ENCODE data around the gene RAPGEF4. TPM values are rescaled to one million over a fixed set of nuclear protein-coding genes. Genes with fewer than 3 reads are reported as not detected.

Gene RAPGEF4
- total RNA-seq, 4 donors from 2014 or later = 2.5 to 7.9 (median 4.6) TPM

DNA sequence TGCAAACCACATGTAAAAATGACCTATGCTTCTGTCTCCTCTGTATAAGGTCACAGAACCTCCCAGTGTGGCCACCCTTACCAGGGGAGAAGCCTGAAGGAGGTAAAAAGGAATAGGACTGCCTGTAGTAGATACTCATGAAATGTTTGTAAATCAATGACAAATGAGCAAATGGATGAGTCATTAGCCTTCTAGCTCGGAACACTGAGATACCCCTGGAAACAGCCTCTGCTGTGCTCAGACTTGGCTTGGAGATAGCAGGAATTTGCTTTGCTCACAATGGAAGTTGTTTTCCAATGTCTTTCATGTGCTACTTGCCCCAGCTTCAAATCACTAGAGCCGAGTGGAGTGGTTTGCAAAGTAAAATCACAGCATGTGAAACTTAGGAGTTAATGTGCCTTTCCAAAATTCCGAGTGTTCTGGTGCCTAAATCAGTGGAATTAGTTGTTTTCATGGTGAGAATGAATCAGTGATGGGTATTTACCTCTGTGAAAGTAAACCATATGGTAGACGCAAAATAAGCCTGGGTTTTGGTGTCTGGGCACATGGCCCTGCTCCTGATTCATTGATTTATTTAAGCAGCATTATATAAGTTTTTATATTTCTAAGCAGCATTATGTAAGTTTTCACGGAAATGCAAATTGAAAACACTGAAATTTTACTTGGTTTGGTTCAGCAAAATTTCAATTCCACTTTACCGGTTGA, 186.0 kb downstream of the RAPGEF4 start:
- no peaks in the 10 kb centered on the region for H3K36me3 ChIP-seq
- no peak overlapping the region for H3K27ac ChIP-seq
- no peak for ATAC-seq
- no peaks in the 10 kb centered on the region for H3K9me3 ChIP-seq
- TF ChIP-seq POLR2AphosphoS5 (IDR thresholded peaks at IDR 0.05) = no peak
- TF ChIP-seq, protein P1, sequence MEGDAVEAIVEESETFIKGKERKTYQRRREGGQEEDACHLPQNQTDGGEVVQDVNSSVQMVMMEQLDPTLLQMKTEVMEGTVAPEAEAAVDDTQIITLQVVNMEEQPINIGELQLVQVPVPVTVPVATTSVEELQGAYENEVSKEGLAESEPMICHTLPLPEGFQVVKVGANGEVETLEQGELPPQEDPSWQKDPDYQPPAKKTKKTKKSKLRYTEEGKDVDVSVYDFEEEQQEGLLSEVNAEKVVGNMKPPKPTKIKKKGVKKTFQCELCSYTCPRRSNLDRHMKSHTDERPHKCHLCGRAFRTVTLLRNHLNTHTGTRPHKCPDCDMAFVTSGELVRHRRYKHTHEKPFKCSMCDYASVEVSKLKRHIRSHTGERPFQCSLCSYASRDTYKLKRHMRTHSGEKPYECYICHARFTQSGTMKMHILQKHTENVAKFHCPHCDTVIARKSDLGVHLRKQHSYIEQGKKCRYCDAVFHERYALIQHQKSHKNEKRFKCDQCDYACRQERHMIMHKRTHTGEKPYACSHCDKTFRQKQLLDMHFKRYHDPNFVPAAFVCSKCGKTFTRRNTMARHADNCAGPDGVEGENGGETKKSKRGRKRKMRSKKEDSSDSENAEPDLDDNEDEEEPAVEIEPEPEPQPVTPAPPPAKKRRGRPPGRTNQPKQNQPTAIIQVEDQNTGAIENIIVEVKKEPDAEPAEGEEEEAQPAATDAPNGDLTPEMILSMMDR (IDR thresholded peaks at IDR 0.05) = no peak
- no peak for TF ChIP-seq POLR2A (IDR thresholded peaks at IDR 0.05)
- TF ChIP-seq EP300 (IDR thresholded peaks at IDR 0.05) = no peak
- H3K27me3 ChIP-seq = no peaks in the 10 kb centered on the region
- H3K4me1 ChIP-seq = peaks cover 0 to under 1% (median 0%) of the 10 kb centered on the region in 3 donors
- WGBS, 2 donors (ENCODE audit: low coverage in 1 of 2) = 67 to 70% methylated on average over 6 of the region's 6 CpGs
- no peak overlapping the region for H3K4me3 ChIP-seq

DNA sequence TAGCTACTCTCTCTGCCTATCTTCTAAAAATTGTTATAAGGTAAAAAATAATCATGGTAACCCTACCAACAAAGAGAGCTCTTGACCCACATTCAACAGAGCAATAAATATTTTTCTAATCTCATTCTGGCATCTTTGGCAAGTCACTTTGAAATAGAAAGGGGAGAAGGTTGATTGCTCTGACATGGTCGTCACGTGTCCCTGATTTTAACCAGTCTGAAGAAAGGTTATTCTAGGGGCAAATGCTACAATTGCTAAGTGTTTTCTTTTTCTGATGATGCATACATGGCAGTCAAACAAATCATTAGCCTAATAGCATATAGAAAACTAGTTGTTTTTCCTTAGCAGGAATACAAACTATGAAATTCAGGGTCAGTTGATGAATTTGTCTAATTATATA, 186.7 kb downstream of the RAPGEF4 start:
- H3K4me3 ChIP-seq = no peak overlapping the region
- peaks cover 0 to 7% (median 0%) of the 10 kb centered on the region in 3 donors for H3K4me1 ChIP-seq
- no peaks in the 10 kb centered on the region for H3K27me3 ChIP-seq
- ATAC-seq = no peak
- no peaks in the 10 kb centered on the region for H3K36me3 ChIP-seq
- 82 to 95% methylated on average over 2 of the region's 2 CpGs for WGBS, 2 donors (ENCODE audit: low coverage in 1 of 2)
- TF ChIP-seq, protein P1 (IDR thresholded peaks at IDR 0.05) = no peak
- TF ChIP-seq POLR2AphosphoS5 (IDR thresholded peaks at IDR 0.05) = no peak
- no peak for TF ChIP-seq POLR2A (IDR thresholded peaks at IDR 0.05)
- TF ChIP-seq EP300 (IDR thresholded peaks at IDR 0.05) = no peak
- no peak overlapping the region for H3K27ac ChIP-seq
- no peaks in the 10 kb centered on the region for H3K9me3 ChIP-seq

DNA sequence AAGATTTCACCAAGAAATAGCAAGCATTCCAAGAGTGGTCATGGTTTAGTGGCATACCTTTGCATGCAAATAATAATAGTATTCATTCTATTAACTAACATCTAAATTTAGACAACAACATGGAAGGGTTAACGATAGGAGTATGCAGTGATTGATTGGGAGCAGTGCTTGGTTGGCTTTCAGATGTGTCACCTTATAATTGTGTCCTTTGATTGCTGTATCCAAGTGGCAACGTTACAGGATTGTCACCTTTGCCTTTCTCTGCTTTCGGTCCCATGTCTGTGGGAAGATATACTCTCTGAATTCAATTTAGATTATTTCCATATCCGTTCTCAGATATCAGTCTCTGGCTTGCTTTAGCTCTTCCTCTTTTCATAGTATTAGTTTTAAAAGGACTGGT, 187.2 kb downstream of the RAPGEF4 start:
- H3K36me3 ChIP-seq = no peaks in the 10 kb centered on the region
- 68 to 79% methylated on average over 3 to 4 of the region's 4 CpGs for WGBS, 2 donors (ENCODE audit: low coverage in 1 of 2)
- H3K27ac ChIP-seq = no peak overlapping the region
- H3K27me3 ChIP-seq = no peaks in the 10 kb centered on the region
- no peak overlapping the region for H3K4me3 ChIP-seq
- TF ChIP-seq POLR2AphosphoS5 (IDR thresholded peaks at IDR 0.05) = no peak
- TF ChIP-seq, protein P1 (IDR thresholded peaks at IDR 0.05) = no peak
- no peak for TF ChIP-seq EP300 (IDR thresholded peaks at IDR 0.05)
- TF ChIP-seq POLR2A (IDR thresholded peaks at IDR 0.05) = no peak
- ATAC-seq = no peak
- H3K9me3 ChIP-seq = no peaks in the 10 kb centered on the region
- H3K4me1 ChIP-seq = peaks cover 0 to 12% (median 0%) of the 10 kb centered on the region in 3 donors

DNA sequence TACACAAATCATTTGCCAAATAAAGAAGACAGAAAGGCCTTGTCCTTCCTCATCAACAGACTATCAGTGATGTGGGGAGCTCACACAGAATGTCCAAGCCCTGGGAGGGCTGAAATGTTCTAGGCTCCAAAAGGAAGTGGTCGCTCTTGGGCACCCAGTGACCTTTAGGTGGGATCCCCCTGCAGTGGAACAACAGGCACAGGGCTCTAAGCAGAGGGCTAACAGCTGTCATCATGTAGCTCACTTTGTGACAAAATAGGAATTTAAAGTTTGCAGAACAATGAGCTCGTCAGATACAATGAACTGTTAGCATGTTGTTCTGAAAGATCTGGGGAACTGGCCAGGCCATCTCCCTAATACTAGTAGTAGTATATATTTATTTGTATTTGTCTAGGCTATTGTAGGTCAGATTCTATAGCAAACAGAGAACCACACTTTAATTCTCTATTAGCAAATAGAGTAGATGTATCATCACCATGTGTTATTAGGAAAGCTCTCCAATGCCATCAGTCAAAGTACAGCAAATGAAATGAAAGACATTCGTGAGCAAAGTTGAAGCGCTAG, 188.5 kb downstream of the RAPGEF4 start:
- no peak for TF ChIP-seq POLR2A (IDR thresholded peaks at IDR 0.05)
- TF ChIP-seq POLR2AphosphoS5 (IDR thresholded peaks at IDR 0.05) = no peak
- TF ChIP-seq EP300 (IDR thresholded peaks at IDR 0.05) = no peak
- TF ChIP-seq, protein P1 (IDR thresholded peaks at IDR 0.05) = no peak
- ATAC-seq = no peak
- no peaks in the 10 kb centered on the region for H3K9me3 ChIP-seq
- peaks cover 0 to 23% (median 9%) of the 10 kb centered on the region in 3 donors for H3K4me1 ChIP-seq
- no peak overlapping the region for H3K4me3 ChIP-seq
- no peak overlapping the region for H3K27ac ChIP-seq
- no peaks in the 10 kb centered on the region for H3K27me3 ChIP-seq
- no peaks in the 10 kb centered on the region for H3K36me3 ChIP-seq
- 93 to 97% methylated on average over 3 of the region's 4 CpGs for WGBS, 2 donors (ENCODE audit: low coverage in 1 of 2)

DNA sequence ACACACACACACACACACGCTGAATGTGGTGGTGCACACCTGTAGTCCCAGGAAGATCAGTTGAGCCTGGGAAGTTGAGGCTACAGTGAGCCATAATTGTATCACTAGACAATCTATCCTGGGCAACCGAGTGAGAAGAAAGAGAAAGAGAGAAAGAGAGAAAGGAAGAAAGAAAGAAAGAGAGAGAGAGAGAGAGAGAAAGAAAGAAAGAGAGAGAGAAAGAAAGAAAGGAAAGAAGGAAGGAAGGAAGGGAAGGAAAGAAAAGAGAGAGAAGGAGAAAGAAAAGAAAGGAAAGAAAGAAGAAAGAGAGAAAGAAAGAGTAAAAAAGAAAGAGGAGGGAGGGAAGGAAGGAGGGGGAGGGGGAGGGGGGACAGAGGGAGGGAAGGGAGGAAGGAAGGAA, 190.0 kb downstream of the RAPGEF4 start:
- Histone ChIP-seq H3K4me3 (no peak overlapping the region), H3K36me3 (no peaks in the 10 kb centered on the region), H3K9me3 (no peaks in the 10 kb centered on the region), H3K27ac (no peak overlapping the region), H3K27me3 (no peaks in the 10 kb centered on the region), H3K4me1 (peaks cover 0 to 23% (median 9%) of the 10 kb centered on the region in 3 donors)
- TF ChIP-seq EP300 (IDR thresholded peaks at IDR 0.05) (no peak), POLR2A (IDR thresholded peaks at IDR 0.05) (no peak), POLR2AphosphoS5 (IDR thresholded peaks at IDR 0.05) (no peak)
- TF ChIP-seq, protein P1 (IDR thresholded peaks at IDR 0.05) = no peak
- no peak for ATAC-seq
- WGBS, 2 donors (ENCODE audit: low coverage in 1 of 2) = 100% methylated on average over 1 of the region's 2 CpGs; no CpG with 5 or more reads in 1 of the 2 donors

Data from gastroesophageal sphincter (tissue), 4 donors.